ENCODE measurements around the gene S100A12.
"Not testable (repeated sequence)": the region's sequence is repeated elsewhere in the genome, so short reads cannot be mapped to it uniquely, and the experiment has no call there.

S100A12 gene

DNA sequence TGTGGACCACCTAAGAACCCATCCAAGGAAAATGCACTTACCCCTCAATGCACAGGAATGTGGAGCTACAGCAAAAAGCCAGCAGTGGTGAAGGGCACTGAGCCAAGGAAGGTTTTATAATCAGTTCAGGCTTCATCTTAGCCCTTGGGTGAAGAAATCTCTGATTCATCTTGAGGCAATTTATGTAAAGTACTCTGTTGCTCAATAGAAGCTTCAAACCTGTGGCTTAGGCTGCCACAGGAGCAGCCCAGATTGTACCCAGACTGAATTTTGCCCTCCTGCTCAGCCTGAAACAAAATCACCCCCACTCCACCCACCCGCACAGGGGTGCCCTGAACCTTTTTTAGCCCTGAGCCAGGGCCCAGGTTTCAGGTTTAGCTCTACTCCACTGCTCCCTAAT, at the start of gene S100A12:
Gene S100A12 (minus strand): TSS at position 111 of the 400 bp plus-strand sequence. CDS start 1,029 bp downstream, outside the sequence.
- peaks cover 3% of the 10 kb centered on the region; the same call in 1 of the 2 replicates for H3K9me3 ChIP-seq (ENCODE audit: control insufficient read depth, insufficient read depth, low read length)
- no peaks in the 10 kb centered on the region for H3K27me3 ChIP-seq (ENCODE audit: control insufficient read depth, insufficient read depth, low read length)
- no peak within 1 kb of the TSS for H3K9ac ChIP-seq (ENCODE audit: low read depth, low read length)
- no peak within 1 kb of the TSS for H3K27ac ChIP-seq (ENCODE audit: low read depth, low read length)
- no peaks in the 10 kb centered on the region for H3K4me1 ChIP-seq (ENCODE audit: control insufficient read depth, insufficient read depth, low read length)
- no peak within 1 kb of the TSS for H3K4me3 ChIP-seq (ENCODE audit: low read depth, low read length)
- H3K36me3 ChIP-seq (ENCODE audit: control insufficient read depth, insufficient read depth, low read length) = no peaks in the 10 kb centered on the region

DNA sequence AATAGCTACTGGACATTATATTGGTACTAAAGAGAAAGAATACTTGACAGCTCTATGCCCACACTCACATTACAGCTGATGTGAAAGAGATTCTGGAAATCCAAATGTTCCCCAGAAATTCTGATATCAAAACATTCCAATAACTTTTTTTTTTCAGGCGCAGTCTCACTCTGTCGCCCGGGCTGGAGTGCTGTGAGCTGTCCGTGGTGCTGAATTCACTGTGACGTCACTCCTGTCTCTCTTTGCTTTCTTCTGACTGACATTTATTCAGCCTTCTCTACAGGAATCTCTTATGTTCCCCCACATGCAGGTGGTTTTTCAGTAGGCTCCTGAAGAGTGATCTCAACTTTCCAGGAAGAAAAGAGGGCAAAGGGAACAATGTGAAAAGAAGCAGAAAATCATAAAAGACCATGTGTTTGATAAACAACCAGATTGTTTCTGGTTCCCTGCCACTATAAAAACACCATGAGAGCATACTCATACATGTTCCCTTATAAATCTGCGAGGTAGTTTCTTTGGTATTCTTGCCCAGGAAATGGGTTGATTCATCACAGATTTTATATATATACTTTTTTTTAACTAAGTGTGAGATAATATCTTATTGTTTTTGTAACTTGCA, 47.1 kb upstream of the S100A12 start:
- H3K9me3 ChIP-seq (ENCODE audit: control insufficient read depth, insufficient read depth, low read length) = no peaks in the 10 kb centered on the region
- H3K9ac ChIP-seq (ENCODE audit: low read depth, low read length) = no peak overlapping the region
- no peaks in the 10 kb centered on the region for H3K27me3 ChIP-seq (ENCODE audit: control insufficient read depth, insufficient read depth, low read length)
- H3K4me3 ChIP-seq (ENCODE audit: low read depth, low read length) = no peak overlapping the region
- H3K4me1 ChIP-seq (ENCODE audit: control insufficient read depth, insufficient read depth, low read length) = no peaks in the 10 kb centered on the region
- H3K36me3 ChIP-seq (ENCODE audit: control insufficient read depth, insufficient read depth, low read length) = no peaks in the 10 kb centered on the region
- no peak overlapping the region for H3K27ac ChIP-seq (ENCODE audit: low read depth, low read length)

DNA sequence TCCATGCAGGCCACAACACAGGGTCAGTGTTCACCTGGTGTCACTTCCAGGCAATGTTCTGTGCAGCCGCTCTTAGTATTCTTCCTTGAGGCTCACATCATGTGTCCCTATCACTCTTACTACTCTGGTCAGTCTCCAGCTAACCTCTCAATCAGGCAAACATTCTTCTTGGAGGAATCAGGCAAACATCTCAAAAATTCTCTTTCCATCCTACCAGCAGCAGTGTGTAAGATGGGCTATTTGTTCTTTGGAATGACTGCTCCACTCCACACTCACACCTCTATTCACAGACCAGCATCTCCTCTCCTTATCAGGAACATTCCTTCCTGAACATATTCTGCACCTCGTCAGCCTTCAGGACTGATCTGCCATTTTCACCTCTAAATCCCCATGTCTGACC, 44.9 kb upstream of the S100A12 start:
- H3K9me3 ChIP-seq (ENCODE audit: control insufficient read depth, insufficient read depth, low read length) = no peaks in the 10 kb centered on the region
- H3K4me3 ChIP-seq (ENCODE audit: low read depth, low read length) = no peak overlapping the region
- H3K27me3 ChIP-seq (ENCODE audit: control insufficient read depth, insufficient read depth, low read length) = no peaks in the 10 kb centered on the region
- H3K36me3 ChIP-seq (ENCODE audit: control insufficient read depth, insufficient read depth, low read length) = no peaks in the 10 kb centered on the region
- no peaks in the 10 kb centered on the region for H3K4me1 ChIP-seq (ENCODE audit: control insufficient read depth, insufficient read depth, low read length)
- H3K27ac ChIP-seq (ENCODE audit: low read depth, low read length) = no peak overlapping the region
- H3K9ac ChIP-seq (ENCODE audit: low read depth, low read length) = no peak overlapping the region

DNA sequence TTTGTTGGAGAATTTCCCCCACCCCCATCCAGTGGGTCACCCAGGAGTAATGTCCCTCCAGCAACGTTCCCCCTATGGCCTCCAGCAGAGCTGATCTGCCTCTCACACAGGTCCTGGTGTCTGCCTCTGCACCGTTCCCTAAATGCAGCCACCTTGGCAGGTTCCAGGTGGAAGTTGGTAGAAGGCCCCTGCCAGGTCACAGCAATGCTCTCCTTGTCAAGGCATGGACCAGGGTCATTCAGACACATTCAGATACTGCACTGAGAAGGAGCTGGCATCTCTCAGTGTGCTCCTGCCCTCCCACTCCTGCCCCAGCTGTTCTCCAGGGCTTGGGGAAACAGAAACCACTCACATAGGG, 44.0 kb upstream of the S100A12 start:
- H3K36me3 ChIP-seq (ENCODE audit: control insufficient read depth, insufficient read depth, low read length); H3K4me3 ChIP-seq (ENCODE audit: low read depth, low read length); H3K27me3 ChIP-seq (ENCODE audit: control insufficient read depth, insufficient read depth, low read length); H3K9me3 ChIP-seq (ENCODE audit: control insufficient read depth, insufficient read depth, low read length); H3K4me1 ChIP-seq (ENCODE audit: control insufficient read depth, insufficient read depth, low read length); H3K9ac ChIP-seq (ENCODE audit: low read depth, low read length); H3K27ac ChIP-seq (ENCODE audit: low read depth, low read length): not testable (repeated sequence)

GRCh38 chr1:153418758-153419435, 43.5 kb upstream of the S100A12 start:
- H3K27ac ChIP-seq (ENCODE audit: low read depth, low read length); H3K9ac ChIP-seq (ENCODE audit: low read depth, low read length); H3K36me3 ChIP-seq (ENCODE audit: control insufficient read depth, insufficient read depth, low read length); H3K9me3 ChIP-seq (ENCODE audit: control insufficient read depth, insufficient read depth, low read length); H3K4me1 ChIP-seq (ENCODE audit: control insufficient read depth, insufficient read depth, low read length); H3K4me3 ChIP-seq (ENCODE audit: low read depth, low read length); H3K27me3 ChIP-seq (ENCODE audit: control insufficient read depth, insufficient read depth, low read length): not testable (repeated sequence)

DNA sequence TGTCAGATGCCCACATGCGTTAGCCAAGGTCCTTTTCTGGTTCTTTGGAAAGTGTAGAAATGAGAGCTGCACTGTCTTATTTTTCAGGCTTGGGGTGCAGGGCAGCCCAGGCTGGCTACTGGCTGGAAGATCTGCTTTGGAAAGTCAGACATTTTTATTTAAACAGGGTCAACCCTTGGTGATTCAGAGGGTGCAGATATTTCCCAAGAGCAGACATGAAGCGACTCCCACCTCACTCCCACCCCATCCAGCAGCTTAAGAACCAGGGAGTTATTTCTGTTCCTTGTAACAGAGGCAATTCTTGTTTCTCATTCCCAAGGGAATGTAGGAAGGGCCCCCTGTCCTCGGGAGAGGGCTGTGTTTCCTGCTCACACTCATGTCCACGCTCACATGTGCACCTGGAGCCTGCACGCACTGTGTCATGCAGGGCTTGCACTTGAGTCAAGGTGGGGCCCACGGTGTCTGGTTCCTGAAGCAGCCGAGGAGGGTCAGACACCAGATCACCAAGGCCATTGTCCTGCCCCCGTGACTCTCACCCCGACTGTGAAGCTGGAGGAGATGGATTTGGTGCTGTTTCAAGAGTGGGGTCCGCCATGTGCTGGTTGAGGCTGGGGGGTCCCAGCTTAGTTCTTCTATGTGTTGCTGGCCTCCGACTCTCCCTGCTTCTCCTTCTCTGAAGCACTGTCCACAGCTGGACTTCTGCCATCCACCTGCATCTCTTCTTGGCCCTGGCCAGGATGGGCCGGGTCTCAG, 41.9 kb upstream of the S100A12 start:
- Histone ChIP-seq H3K27me3 (ENCODE audit: control insufficient read depth, insufficient read depth, low read length) (no peaks in the 10 kb centered on the region), H3K9me3 (ENCODE audit: control insufficient read depth, insufficient read depth, low read length) (no peaks in the 10 kb centered on the region), H3K4me1 (ENCODE audit: control insufficient read depth, insufficient read depth, low read length) (no peaks in the 10 kb centered on the region), H3K9ac (ENCODE audit: low read depth, low read length) (no peak overlapping the region), H3K4me3 (ENCODE audit: low read depth, low read length) (no peak overlapping the region), H3K36me3 (ENCODE audit: control insufficient read depth, insufficient read depth, low read length) (no peaks in the 10 kb centered on the region), H3K27ac (ENCODE audit: low read depth, low read length) (no peak overlapping the region)

DNA sequence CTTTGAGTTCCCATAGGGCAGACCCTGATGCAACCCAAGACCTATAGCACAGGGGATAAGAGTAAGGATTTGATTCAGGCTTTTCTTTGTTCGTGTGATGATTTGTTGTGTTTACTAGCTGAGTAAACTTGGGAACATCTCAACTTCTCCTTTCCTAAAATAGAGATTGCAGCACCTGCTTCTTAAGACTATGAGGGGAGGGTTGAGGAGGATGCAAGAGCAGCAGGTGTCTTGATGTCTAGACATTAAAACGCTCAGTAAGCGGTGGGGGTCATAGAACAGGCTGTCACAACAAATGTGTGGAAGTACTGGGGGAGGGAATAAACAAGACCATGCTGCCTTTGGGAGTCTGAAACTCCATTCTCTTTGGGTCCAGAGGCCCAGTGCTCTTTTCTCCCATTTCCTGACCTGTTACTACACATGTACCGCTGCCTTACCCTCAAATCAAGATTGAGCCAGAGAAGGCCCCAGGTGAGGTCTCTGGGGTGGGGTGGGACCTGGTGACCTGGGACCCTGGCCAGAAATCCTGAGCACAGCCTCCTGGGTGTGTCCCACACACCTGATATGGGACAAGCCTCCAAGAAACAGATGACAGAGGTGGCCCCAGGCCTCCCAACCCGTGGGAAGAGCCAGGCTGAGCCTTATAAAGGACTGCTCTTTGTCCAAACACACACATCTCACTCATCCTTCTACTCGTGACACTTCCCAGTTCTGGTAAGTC, 40.6 kb upstream of the S100A12 start, which contains the start of gene S100A7A:
Gene S100A7A (plus strand): TSS at position 671 of the 721 bp plus-strand sequence. CDS start 1,563 bp downstream, outside the sequence.
- Histone ChIP-seq H3K9ac (ENCODE audit: low read depth, low read length) (no peak within 1 kb of the TSS), H3K4me3 (ENCODE audit: low read depth, low read length) (no peak within 1 kb of the TSS), H3K27ac (ENCODE audit: low read depth, low read length) (no peak within 1 kb of the TSS), H3K4me1 (ENCODE audit: control insufficient read depth, insufficient read depth, low read length) (no peaks in the 10 kb centered on the region), H3K27me3 (ENCODE audit: control insufficient read depth, insufficient read depth, low read length) (no peaks in the 10 kb centered on the region), H3K9me3 (ENCODE audit: control insufficient read depth, insufficient read depth, low read length) (no peaks in the 10 kb centered on the region), H3K36me3 (ENCODE audit: control insufficient read depth, insufficient read depth, low read length) (no peaks in the 10 kb centered on the region)

- not testable (repeated sequence) for H3K27ac ChIP-seq (ENCODE audit: low read depth, low read length); H3K27me3 ChIP-seq (ENCODE audit: control insufficient read depth, insufficient read depth, low read length); H3K4me3 ChIP-seq (ENCODE audit: low read depth, low read length); H3K36me3 ChIP-seq (ENCODE audit: control insufficient read depth, insufficient read depth, low read length); H3K9me3 ChIP-seq (ENCODE audit: control insufficient read depth, insufficient read depth, low read length); H3K4me1 ChIP-seq (ENCODE audit: control insufficient read depth, insufficient read depth, low read length); H3K9ac ChIP-seq (ENCODE audit: low read depth, low read length)
Observed at GRCh38 chr1:153413961-153414360, 38.5 kb upstream of the S100A12 start.

DNA sequence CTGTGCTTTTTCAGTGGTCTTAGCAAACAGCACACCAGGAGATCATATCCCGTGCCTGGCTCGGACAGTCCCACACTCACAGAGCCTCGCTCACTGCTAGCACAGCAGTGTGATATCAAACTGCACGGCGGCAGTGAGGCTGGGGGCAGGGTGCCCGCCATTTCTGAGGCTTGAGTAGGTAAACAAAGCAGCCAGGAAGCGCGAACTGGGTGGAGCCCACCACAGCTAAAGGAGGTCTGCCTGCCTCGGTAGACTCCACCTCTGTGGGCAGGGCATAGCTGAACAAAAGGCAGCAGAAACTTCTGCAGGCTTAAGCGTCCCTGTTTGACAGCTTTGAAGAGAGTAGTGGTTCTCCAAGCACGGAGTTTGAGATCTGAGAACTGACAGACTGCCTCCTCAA, 31.9 kb upstream of the S100A12 start:
- not testable (repeated sequence) for H3K4me1 ChIP-seq (ENCODE audit: control insufficient read depth, insufficient read depth, low read length); H3K9ac ChIP-seq (ENCODE audit: low read depth, low read length); H3K27ac ChIP-seq (ENCODE audit: low read depth, low read length); H3K4me3 ChIP-seq (ENCODE audit: low read depth, low read length); H3K9me3 ChIP-seq (ENCODE audit: control insufficient read depth, insufficient read depth, low read length); H3K36me3 ChIP-seq (ENCODE audit: control insufficient read depth, insufficient read depth, low read length)
- H3K27me3 ChIP-seq (ENCODE audit: control insufficient read depth, insufficient read depth, low read length) = peaks cover 14% of the 10 kb centered on the region

- H3K9ac ChIP-seq (ENCODE audit: low read depth, low read length); H3K4me1 ChIP-seq (ENCODE audit: control insufficient read depth, insufficient read depth, low read length); H3K9me3 ChIP-seq (ENCODE audit: control insufficient read depth, insufficient read depth, low read length); H3K36me3 ChIP-seq (ENCODE audit: control insufficient read depth, insufficient read depth, low read length); H3K27ac ChIP-seq (ENCODE audit: low read depth, low read length); H3K4me3 ChIP-seq (ENCODE audit: low read depth, low read length): not testable (repeated sequence)
- H3K27me3 ChIP-seq (ENCODE audit: control insufficient read depth, insufficient read depth, low read length) = peaks cover 14% of the 10 kb centered on the region
Observed at GRCh38 chr1:153405825-153406599, 30.6 kb upstream of the S100A12 start.

Measured in HUES48 (cell line).